Measurements from ENCODE around the gene RUNX1.
A peak's percentile ranks its signal among the peaks of the same experiment; 100 is the strongest.

The RUNX1 gene

DNA sequence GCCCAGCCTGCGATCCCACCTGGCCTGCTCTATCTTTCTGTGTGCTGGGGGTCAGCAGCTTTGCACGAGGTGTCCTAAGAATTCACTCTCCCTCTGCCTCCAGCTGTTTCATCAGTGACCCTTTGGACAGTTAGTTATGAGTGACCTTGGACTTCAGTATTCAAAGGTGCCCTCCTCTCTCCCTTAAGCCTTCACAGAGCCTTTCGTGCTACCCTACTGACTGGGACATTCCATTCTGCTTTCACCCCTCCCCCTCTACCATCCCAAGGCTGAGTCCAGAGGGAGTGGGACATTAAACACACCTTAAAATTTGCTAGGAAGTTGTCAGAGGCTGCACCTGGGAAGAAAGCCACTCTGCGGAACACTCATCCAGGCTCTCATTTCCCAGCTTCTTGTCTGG is 208.4 kb downstream of the RUNX1 start:
- H3K4me3 ChIP-seq (ENCODE audit: low read depth, low read length): no peak overlapping the region
- TF ChIP-seq CTCF (IDR thresholded peaks at IDR 0.05; ENCODE audit: low read depth, low read length, missing control alignments): no peak
- in situ Hi-C loops (cut with HindIII; ENCODE audit: low sequenced_read_pairs): no loop called here
- DNase-seq (ENCODE audit: low read depth): no peak

DNA sequence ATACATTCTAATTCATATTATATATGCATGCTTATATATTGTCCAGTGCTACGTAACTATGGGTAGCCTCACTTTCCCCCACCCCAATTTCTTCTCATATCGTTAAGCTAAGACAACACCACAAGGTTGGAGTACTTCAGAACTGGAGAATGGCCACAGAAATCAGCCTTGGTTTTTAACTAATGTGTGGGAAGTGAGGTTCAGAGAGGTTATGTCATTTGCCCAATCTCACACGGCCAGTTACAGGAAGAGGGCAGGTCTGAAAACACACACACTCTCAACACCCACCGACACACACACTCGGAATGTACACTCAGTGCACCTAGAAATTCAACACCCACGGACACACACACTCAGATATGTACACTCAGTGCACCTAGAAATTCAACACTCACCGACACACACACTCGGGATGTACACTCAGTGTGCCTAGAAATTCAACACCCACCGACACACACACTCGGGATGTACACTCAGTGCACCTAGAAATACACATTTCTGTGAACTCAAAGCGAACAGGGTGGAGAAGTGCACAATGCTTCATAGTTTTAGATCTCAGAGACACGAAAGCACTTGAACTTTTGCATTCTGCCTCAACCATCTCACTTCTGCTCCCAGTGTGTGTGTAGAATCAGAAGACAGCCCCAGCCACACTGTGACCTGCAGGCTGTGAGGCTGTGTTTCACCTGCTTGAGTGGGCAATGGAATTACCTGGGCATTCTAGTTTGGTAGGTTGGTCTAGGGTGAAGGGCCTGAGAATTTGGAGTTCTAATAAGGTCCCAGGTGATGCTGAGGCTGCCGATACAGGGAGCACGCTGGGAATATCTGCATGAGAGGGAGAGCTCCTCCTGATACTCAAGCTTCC is 209.9 kb downstream of the RUNX1 start:
- in situ Hi-C loops (cut with HindIII; ENCODE audit: low sequenced_read_pairs): no loop called here
- no peak for DNase-seq (ENCODE audit: low read depth)
- no peak for TF ChIP-seq CTCF (IDR thresholded peaks at IDR 0.05; ENCODE audit: low read depth, low read length, missing control alignments)
- no peak overlapping the region for H3K4me3 ChIP-seq (ENCODE audit: low read depth, low read length)

DNA sequence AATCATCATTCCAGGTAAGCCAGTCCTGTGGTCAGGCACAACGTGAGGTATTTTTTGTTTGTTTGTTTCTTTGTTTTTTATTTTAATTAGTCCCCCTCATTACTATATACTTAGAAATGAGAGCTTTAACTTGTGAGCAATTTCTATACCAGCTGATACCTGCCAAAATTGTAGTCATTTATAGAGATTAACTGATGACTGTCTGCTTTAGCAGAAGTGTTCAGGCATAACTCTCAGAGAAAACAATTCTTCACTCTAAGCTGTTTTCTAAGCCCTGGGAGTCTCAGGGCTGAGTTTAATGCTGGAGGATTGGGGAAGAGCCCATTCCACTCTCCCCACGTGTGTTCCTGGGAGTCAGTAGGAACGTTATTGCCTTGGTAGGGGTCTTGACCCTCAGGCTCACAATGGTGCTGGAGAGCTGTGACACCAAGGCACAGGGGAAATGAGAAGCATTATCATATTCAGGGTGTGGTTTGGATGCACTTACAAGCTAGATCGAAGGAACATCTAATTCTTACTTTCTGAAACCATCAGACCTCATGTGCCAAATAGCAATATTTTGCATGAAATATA is 212.1 kb downstream of the RUNX1 start:
- no peak for DNase-seq (ENCODE audit: low read depth)
- H3K4me3 ChIP-seq (ENCODE audit: low read depth, low read length): peak overlapping the region; percentile 23
- no peak for TF ChIP-seq CTCF (IDR thresholded peaks at IDR 0.05; ENCODE audit: low read depth, low read length, missing control alignments)
- in situ Hi-C loops (cut with HindIII; ENCODE audit: low sequenced_read_pairs): no loop called here

DNA sequence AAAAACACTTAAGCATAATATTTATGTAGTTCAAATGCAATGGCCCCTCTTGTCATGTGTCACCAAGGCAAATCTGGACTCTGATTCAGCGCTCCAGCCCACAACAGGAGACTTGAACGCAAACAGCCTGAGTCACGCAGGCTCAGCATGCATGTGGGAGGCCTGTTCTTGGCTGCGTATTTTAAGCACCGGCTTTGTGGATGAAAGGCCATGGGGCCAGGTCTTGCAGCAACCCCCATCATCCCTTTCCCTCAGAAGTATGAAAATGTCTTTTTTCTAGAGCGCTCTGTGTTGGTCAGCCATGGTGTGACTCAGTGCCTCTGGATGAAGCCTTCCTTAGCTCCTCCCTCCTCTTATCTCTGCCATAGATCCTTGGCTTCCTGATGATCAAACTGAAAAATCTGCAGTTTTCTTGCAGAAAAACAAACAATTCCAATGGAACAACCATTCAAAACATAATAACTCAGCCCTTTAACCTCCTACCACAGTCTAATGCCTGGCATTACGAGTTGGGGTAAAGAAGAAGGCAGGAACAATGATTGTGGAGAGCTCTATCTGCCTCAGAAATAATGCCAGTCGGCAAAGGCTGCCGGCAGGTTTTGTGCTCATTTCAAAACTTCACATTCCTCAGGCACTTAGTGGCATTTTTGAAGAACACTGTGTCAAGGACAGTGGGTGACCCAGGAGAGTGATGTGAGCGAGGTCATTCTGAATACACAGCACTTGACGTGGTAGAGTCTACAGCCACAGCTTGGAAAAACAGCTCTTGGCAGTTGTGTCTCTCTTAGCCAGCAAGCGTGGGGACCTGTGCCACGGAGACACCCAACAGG is 212.8 kb downstream of the RUNX1 start:
- no peak for TF ChIP-seq CTCF (IDR thresholded peaks at IDR 0.05; ENCODE audit: low read depth, low read length, missing control alignments)
- DNase-seq (ENCODE audit: low read depth): peak; percentile 99
- H3K4me3 ChIP-seq (ENCODE audit: low read depth, low read length): peak overlapping the region; percentile 23
- in situ Hi-C loops (cut with HindIII; ENCODE audit: low sequenced_read_pairs): no loop called here

DNA sequence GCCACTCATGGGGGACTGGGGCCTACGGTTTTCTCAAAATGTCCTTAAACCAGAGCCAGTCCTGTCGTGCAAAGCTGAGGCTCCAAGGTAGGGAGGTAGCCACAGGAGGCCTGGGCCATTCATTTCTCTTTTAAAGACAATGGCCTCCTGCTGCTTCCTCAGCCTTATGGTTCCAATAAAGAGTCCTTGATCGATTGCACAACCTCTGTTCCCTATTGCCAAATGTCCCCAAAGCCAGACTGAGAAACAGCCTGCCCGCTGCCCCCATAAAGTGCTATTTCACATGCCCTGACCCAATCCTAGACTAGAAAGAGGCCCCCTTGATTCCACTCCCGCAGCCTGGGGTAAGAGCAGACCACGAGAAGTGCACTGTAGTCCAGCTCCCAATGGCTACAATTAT is 213.6 kb downstream of the RUNX1 start:
- no peak for TF ChIP-seq CTCF (IDR thresholded peaks at IDR 0.05; ENCODE audit: low read depth, low read length, missing control alignments)

GRCh38 chr21:34834852-34835501 is 214.1 kb downstream of the RUNX1 start:
- DNase-seq (ENCODE audit: low read depth): no peak
- no peak for TF ChIP-seq CTCF (IDR thresholded peaks at IDR 0.05; ENCODE audit: low read depth, low read length, missing control alignments)
- in situ Hi-C loops (cut with HindIII; ENCODE audit: low sequenced_read_pairs): no loop called here
- H3K4me3 ChIP-seq (ENCODE audit: low read depth, low read length): no peak overlapping the region

More for the DNA sequence above, 213.6 kb downstream of the RUNX1 start:
- H3K4me3 ChIP-seq (ENCODE audit: low read depth, low read length): no peak overlapping the region
- in situ Hi-C loops (cut with HindIII; ENCODE audit: low sequenced_read_pairs): no loop called here
- no peak for DNase-seq (ENCODE audit: low read depth)
